ENCODE measurements around the gene PLD5. TPM values are rescaled to one million over a fixed set of nuclear protein-coding genes. Genes with fewer than 3 reads are reported as not detected.
"Not testable (repeated sequence)": the region's sequence is repeated elsewhere in the genome, so short reads cannot be mapped to it uniquely, and the experiment has no call there.

The PLD5 gene
- polyA plus RNA-seq, 3 donors from 2014 or later, result not detected

GRCh38 chr1:242088875-242089274, 435.6 kb downstream of the PLD5 start:
- H3K4me1 Mint-ChIP-seq, result no peaks in the 10 kb centered on the region
- DNase-seq, result no peak
- H3K4me3 Mint-ChIP-seq, result no peak overlapping the region

GRCh38 chr1:242086706-242087105, 437.8 kb downstream of the PLD5 start:
- H3K9me3 Mint-ChIP-seq, result peaks cover 0 to 6% (median 0%) of the 10 kb centered on the region in 6 donors
- no peak overlapping the region for H3K27ac Mint-ChIP-seq
- peaks cover 0 to 3% (median 1%) of the 10 kb centered on the region in 3 donors for H3K27me3 Mint-ChIP-seq (ENCODE audit: low read depth in 3 of 3)
- H3K4me1 Mint-ChIP-seq, result no peaks in the 10 kb centered on the region
- DNase-seq, result no peak
- no peaks in the 10 kb centered on the region for H3K36me3 Mint-ChIP-seq
- no peak overlapping the region for H3K4me3 Mint-ChIP-seq

More at GRCh38 chr1:242088875-242089274, 435.6 kb downstream of the PLD5 start:
- peaks cover 0 to 2% (median 0%) of the 10 kb centered on the region in 3 donors for H3K27me3 Mint-ChIP-seq (ENCODE audit: low read depth in 3 of 3)
- H3K36me3 Mint-ChIP-seq, result no peaks in the 10 kb centered on the region
- H3K9me3 Mint-ChIP-seq, result no peaks in the 10 kb centered on the region
- H3K27ac Mint-ChIP-seq, result no peak overlapping the region

- Mint-ChIP-seq H3K36me3 (no peaks in the 10 kb centered on the region), H3K4me3 (no peak overlapping the region), H3K4me1 (no peaks in the 10 kb centered on the region), H3K27ac (no peak overlapping the region), H3K9me3 (peaks cover 0 to 6% (median 0%) of the 10 kb centered on the region in 6 donors), H3K27me3 (ENCODE audit: low read depth in 3 of 3) (peaks cover 0 to 3% (median 1%) of the 10 kb centered on the region in 3 donors)
- DNase-seq, result no peak
Measured at GRCh38 chr1:242086093-242086492, 438.4 kb downstream of the PLD5 start.

GRCh38 chr1:242083742-242084141, 440.8 kb downstream of the PLD5 start:
- Mint-ChIP-seq H3K4me1 (no peaks in the 10 kb centered on the region), H3K9me3 (peaks cover 0 to 6% (median 0%) of the 10 kb centered on the region in 6 donors), H3K36me3 (no peaks in the 10 kb centered on the region), H3K4me3 (no peak overlapping the region), H3K27ac (no peak overlapping the region), H3K27me3 (ENCODE audit: low read depth in 3 of 3) (peaks cover 0 to 3% (median 1%) of the 10 kb centered on the region in 3 donors)
- DNase-seq, result no peak

- no peak for DNase-seq
- H3K9me3 Mint-ChIP-seq, result peaks cover 0 to 6% (median 0%) of the 10 kb centered on the region in 6 donors
- peaks cover 0 to 3% (median 1%) of the 10 kb centered on the region in 3 donors for H3K27me3 Mint-ChIP-seq (ENCODE audit: low read depth in 3 of 3)
- no peaks in the 10 kb centered on the region for H3K4me1 Mint-ChIP-seq
- H3K4me3 Mint-ChIP-seq, result no peak overlapping the region
- no peak overlapping the region for H3K27ac Mint-ChIP-seq
- no peaks in the 10 kb centered on the region for H3K36me3 Mint-ChIP-seq
Measured at GRCh38 chr1:242081446-242081845, 443.1 kb downstream of the PLD5 start.

- no peaks in the 10 kb centered on the region for H3K4me1 Mint-ChIP-seq
- H3K27me3 Mint-ChIP-seq (ENCODE audit: low read depth in 3 of 3), result peaks cover 0 to 8% (median 3%) of the 10 kb centered on the region in 3 donors
- no peak overlapping the region for H3K4me3 Mint-ChIP-seq
- H3K9me3 Mint-ChIP-seq, result peaks cover 0 to 3% (median 0%) of the 10 kb centered on the region in 6 donors
- DNase-seq, result no peak
- no peaks in the 10 kb centered on the region for H3K36me3 Mint-ChIP-seq
- H3K27ac Mint-ChIP-seq, result no peak overlapping the region
Measured at GRCh38 chr1:242065813-242066212, 458.7 kb downstream of the PLD5 start.

GRCh38 chr1:242062271-242062670, 462.2 kb downstream of the PLD5 start:
- DNase-seq, result no peak
- no peak overlapping the region for H3K4me3 Mint-ChIP-seq
- H3K9me3 Mint-ChIP-seq, result peaks cover 0 to 3% (median 0%) of the 10 kb centered on the region in 6 donors
- no peak overlapping the region for H3K27ac Mint-ChIP-seq
- H3K27me3 Mint-ChIP-seq (ENCODE audit: low read depth in 3 of 3), result peaks cover 0 to 3% (median 2%) of the 10 kb centered on the region in 3 donors
- no peaks in the 10 kb centered on the region for H3K4me1 Mint-ChIP-seq
- H3K36me3 Mint-ChIP-seq, result no peaks in the 10 kb centered on the region

- DNase-seq, result no peak
- Mint-ChIP-seq H3K4me3 (no peak overlapping the region), H3K27ac (no peak overlapping the region)
Measured at GRCh38 chr1:242059976-242060375, 464.5 kb downstream of the PLD5 start.

GRCh38 chr1:242058582-242058981, 465.9 kb downstream of the PLD5 start:
- H3K9me3 Mint-ChIP-seq; H3K4me1 Mint-ChIP-seq; H3K36me3 Mint-ChIP-seq; DNase-seq; H3K27me3 Mint-ChIP-seq (ENCODE audit: low read depth in 3 of 3); H3K27ac Mint-ChIP-seq; H3K4me3 Mint-ChIP-seq: not testable (repeated sequence)

More at GRCh38 chr1:242059976-242060375, 464.5 kb downstream of the PLD5 start:
- Mint-ChIP-seq H3K36me3 (no peaks in the 10 kb centered on the region), H3K27me3 (ENCODE audit: low read depth in 3 of 3) (peaks cover 0 to 6% (median 2%) of the 10 kb centered on the region in 3 donors), H3K9me3 (peaks cover 0 to 3% (median 0%) of the 10 kb centered on the region in 6 donors), H3K4me1 (no peaks in the 10 kb centered on the region)

- not testable (repeated sequence) for H3K4me1 Mint-ChIP-seq; DNase-seq; H3K27me3 Mint-ChIP-seq (ENCODE audit: low read depth in 3 of 3); H3K36me3 Mint-ChIP-seq; H3K9me3 Mint-ChIP-seq; H3K4me3 Mint-ChIP-seq; H3K27ac Mint-ChIP-seq
Measured at GRCh38 chr1:242058181-242058580, 466.3 kb downstream of the PLD5 start.

- Mint-ChIP-seq H3K27me3 (ENCODE audit: low read depth in 3 of 3) (peaks cover 0 to 6% (median 2%) of the 10 kb centered on the region in 3 donors), H3K36me3 (no peaks in the 10 kb centered on the region), H3K27ac (no peak overlapping the region), H3K4me3 (no peak overlapping the region), H3K9me3 (peaks cover 0 to 3% (median 0%) of the 10 kb centered on the region in 6 donors), H3K4me1 (no peaks in the 10 kb centered on the region)
- DNase-seq, result no peak
Measured at GRCh38 chr1:242057745-242058115, 466.8 kb downstream of the PLD5 start.

- Mint-ChIP-seq H3K27ac (no peak overlapping the region), H3K36me3 (no peaks in the 10 kb centered on the region), H3K4me3 (no peak overlapping the region), H3K27me3 (ENCODE audit: low read depth in 3 of 3) (peaks cover 0 to 6% (median 4%) of the 10 kb centered on the region in 3 donors), H3K9me3 (no peaks in the 10 kb centered on the region), H3K4me1 (no peaks in the 10 kb centered on the region)
- DNase-seq, result no peak
Measured at GRCh38 chr1:242056988-242057744, 467.3 kb downstream of the PLD5 start.

- DNase-seq, result no peak
- H3K4me1 Mint-ChIP-seq, result no peaks in the 10 kb centered on the region
- peaks cover 0 to 6% (median 4%) of the 10 kb centered on the region in 3 donors for H3K27me3 Mint-ChIP-seq (ENCODE audit: low read depth in 3 of 3)
- no peaks in the 10 kb centered on the region for H3K36me3 Mint-ChIP-seq
- no peaks in the 10 kb centered on the region for H3K9me3 Mint-ChIP-seq
- no peak overlapping the region for H3K4me3 Mint-ChIP-seq
- H3K27ac Mint-ChIP-seq, result no peak overlapping the region
Measured at GRCh38 chr1:242055749-242056320, 468.7 kb downstream of the PLD5 start.

- no peak overlapping the region for H3K4me3 Mint-ChIP-seq
- no peaks in the 10 kb centered on the region for H3K4me1 Mint-ChIP-seq
- no peaks in the 10 kb centered on the region for H3K9me3 Mint-ChIP-seq
- peaks cover 0 to 6% (median 0%) of the 10 kb centered on the region in 3 donors for H3K27me3 Mint-ChIP-seq (ENCODE audit: low read depth in 3 of 3)
- DNase-seq, result no peak
- no peak overlapping the region for H3K27ac Mint-ChIP-seq
- no peaks in the 10 kb centered on the region for H3K36me3 Mint-ChIP-seq
Measured at GRCh38 chr1:242043165-242043564, 481.3 kb downstream of the PLD5 start.

All from immature natural killer cell (primary cell).